Measurements from ENCODE around the gene SYNE1. TPM values are rescaled to one million over a fixed set of nuclear protein-coding genes. Genes with fewer than 3 reads are reported as not detected.

Gene SYNE1
- total RNA-seq, 4 donors from 2014 or later, result 411 to 622 (median 490) TPM

DNA sequence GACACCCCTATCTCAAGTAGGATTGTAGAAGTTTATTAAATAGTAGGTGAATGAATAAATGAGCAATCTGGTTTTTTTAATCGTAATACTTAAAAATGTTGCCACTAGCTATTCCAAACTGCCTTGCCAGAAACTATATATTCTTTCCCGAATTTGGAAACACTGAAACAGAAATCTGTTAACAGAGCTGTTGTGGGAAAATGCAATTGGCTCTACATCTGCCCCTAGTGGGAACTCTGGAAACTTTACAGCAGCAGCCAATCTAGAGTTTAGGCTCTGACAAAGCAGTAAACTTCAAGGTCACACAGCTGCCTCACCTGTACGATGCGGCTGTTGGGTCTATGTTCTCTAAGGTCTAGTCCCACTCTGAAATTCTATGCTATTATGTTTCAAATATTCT is 41.7 kb downstream of the SYNE1 start:
- 40 to 56% methylated on average over 4 of the region's 4 CpGs for WGBS, 2 donors
- no peaks in the 10 kb centered on the region for H3K9me3 ChIP-seq
- no peaks in the 10 kb centered on the region for H3K36me3 ChIP-seq
- no peak for TF ChIP-seq POLR2A (IDR thresholded peaks at IDR 0.05)
- TF ChIP-seq, protein P1, sequence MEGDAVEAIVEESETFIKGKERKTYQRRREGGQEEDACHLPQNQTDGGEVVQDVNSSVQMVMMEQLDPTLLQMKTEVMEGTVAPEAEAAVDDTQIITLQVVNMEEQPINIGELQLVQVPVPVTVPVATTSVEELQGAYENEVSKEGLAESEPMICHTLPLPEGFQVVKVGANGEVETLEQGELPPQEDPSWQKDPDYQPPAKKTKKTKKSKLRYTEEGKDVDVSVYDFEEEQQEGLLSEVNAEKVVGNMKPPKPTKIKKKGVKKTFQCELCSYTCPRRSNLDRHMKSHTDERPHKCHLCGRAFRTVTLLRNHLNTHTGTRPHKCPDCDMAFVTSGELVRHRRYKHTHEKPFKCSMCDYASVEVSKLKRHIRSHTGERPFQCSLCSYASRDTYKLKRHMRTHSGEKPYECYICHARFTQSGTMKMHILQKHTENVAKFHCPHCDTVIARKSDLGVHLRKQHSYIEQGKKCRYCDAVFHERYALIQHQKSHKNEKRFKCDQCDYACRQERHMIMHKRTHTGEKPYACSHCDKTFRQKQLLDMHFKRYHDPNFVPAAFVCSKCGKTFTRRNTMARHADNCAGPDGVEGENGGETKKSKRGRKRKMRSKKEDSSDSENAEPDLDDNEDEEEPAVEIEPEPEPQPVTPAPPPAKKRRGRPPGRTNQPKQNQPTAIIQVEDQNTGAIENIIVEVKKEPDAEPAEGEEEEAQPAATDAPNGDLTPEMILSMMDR (IDR thresholded peaks at IDR 0.05), result peak in 2 of 6 experiments; percentile 18 to 45
- no peak for DNase-seq
- no peak overlapping the region for H3K27ac ChIP-seq
- intact Hi-C loops (cut with DNase I), result no loop called here
- no peak overlapping the region for H3K4me3 ChIP-seq (replicated peaks in 1 of 3)
- H3K27me3 ChIP-seq, result no peaks in the 10 kb centered on the region
- H3K4me1 ChIP-seq, result no peaks in the 10 kb centered on the region

DNA sequence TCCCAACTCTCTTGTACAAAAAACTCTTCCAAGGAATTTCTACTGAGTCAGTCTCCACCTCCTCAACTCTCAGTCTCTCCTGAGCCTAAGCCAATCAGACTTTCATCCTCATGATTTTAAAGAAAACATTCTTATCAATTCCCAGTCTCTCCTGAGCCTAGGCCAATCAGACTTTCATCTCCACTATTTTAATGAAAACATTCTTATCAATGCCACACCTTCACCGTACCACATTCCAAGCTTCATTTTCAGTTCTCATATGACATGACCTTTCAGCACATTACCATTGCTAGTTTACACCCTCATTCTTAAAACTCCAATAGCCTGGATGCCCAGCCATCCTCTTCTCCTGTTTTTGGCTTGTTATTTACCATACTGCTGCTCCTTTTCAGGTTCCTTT is 42.5 kb downstream of the SYNE1 start:
- no peaks in the 10 kb centered on the region for H3K9me3 ChIP-seq
- no peak overlapping the region for H3K27ac ChIP-seq
- no peaks in the 10 kb centered on the region for H3K36me3 ChIP-seq
- H3K4me1 ChIP-seq, result no peaks in the 10 kb centered on the region
- H3K4me3 ChIP-seq (replicated peaks in 1 of 3), result no peak overlapping the region
- no peaks in the 10 kb centered on the region for H3K27me3 ChIP-seq
- no peak for DNase-seq
- TF ChIP-seq POLR2A (IDR thresholded peaks at IDR 0.05), result no peak
- TF ChIP-seq, protein P1 (IDR thresholded peaks at IDR 0.05), result no peak
- 87 to 95% methylated on average over 1 of the region's 1 CpG for WGBS, 2 donors
- intact Hi-C loops (cut with DNase I), result no loop called here

DNA sequence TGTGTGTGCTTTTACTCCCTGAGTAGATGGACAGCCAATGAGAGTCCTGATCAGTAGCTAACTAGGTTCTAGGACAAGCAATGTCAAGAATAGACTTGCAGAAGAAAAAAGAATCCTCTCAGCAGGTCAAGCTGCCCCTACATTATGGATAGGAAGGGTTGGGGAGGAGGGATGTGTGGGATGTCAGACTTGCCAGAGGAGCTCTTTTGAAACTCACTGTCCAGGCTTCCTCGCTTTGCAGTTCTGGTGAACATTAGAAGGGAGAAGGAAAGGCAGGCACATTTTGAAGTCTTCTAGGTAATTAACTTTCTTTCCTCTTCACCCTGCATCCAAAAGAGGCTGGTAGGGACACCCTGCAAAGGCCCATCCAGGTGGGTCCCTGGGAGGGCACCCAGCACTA is 48.7 kb downstream of the SYNE1 start:
- H3K27me3 ChIP-seq, result no peaks in the 10 kb centered on the region
- no peaks in the 10 kb centered on the region for H3K4me1 ChIP-seq
- no peak overlapping the region for H3K27ac ChIP-seq
- WGBS, 2 donors, result 92 to 100% methylated on average over 1 of the region's 1 CpG
- no peak overlapping the region for H3K4me3 ChIP-seq (replicated peaks in 1 of 3)
- H3K36me3 ChIP-seq, result no peaks in the 10 kb centered on the region
- TF ChIP-seq, protein P1 (IDR thresholded peaks at IDR 0.05), result no peak
- no peak for TF ChIP-seq POLR2A (IDR thresholded peaks at IDR 0.05)
- intact Hi-C loops (cut with DNase I), result no loop called here
- H3K9me3 ChIP-seq, result no peaks in the 10 kb centered on the region
- no peak for DNase-seq

DNA sequence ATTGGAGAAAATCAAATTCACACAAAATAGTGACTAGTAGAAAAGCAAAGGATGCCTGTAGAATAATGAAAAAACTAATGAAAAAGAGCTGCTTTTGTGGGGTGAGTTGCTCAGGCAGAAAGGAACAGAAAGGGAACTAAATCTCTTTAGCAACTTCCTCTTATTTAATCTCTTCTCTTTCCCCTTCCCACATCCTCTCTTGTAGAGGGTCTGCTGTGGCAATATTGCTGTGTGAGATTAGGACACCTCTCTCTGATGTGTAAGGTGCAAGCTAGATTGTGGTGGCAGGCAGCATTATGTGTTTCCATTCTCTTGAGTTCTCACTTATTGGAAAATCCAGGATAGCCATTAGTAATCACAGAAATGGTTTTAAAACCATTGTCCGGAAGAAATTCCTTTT is 49.7 kb downstream of the SYNE1 start:
- Histone ChIP-seq H3K4me1 (no peaks in the 10 kb centered on the region), H3K27me3 (no peaks in the 10 kb centered on the region), H3K9me3 (no peaks in the 10 kb centered on the region), H3K36me3 (no peaks in the 10 kb centered on the region), H3K4me3 (replicated peaks in 1 of 3) (no peak overlapping the region), H3K27ac (no peak overlapping the region)
- intact Hi-C loops (cut with DNase I), result no loop called here
- no peak for DNase-seq
- WGBS, 2 donors, result 91 to 95% methylated on average over 1 of the region's 1 CpG
- TF ChIP-seq, protein P1 (IDR thresholded peaks at IDR 0.05), result no peak
- no peak for TF ChIP-seq POLR2A (IDR thresholded peaks at IDR 0.05)

DNA sequence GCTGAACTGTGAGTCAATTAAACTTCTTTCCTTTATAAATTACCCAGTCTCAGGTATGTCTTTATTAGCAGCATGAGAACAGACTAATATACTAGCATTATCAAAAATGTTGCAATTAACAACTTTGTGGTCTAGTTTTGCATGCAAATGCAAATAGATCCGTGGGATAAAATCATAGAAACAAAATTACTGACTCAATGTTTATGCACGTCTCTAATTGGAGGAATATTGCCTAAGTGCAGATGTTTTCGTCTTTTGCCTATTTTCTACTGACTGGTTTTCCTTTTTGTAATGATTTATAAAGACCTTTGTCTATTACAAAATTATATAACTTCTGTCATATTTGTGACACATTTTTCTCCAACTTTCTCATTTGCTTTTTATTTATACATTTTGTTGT is 51.9 kb downstream of the SYNE1 start:
- TF ChIP-seq, protein P1 (IDR thresholded peaks at IDR 0.05), result no peak
- no peak for TF ChIP-seq POLR2A (IDR thresholded peaks at IDR 0.05)
- DNase-seq, result no peak
- H3K4me3 ChIP-seq (replicated peaks in 1 of 3), result no peak overlapping the region
- H3K4me1 ChIP-seq, result no peaks in the 10 kb centered on the region
- intact Hi-C loops (cut with DNase I), result no loop called here
- no peak overlapping the region for H3K27ac ChIP-seq
- 89 to 97% methylated on average over 3 of the region's 3 CpGs for WGBS, 2 donors
- no peaks in the 10 kb centered on the region for H3K36me3 ChIP-seq
- H3K27me3 ChIP-seq, result no peaks in the 10 kb centered on the region
- no peaks in the 10 kb centered on the region for H3K9me3 ChIP-seq
